Neuronal stem cell (in vitro differentiated cells): Measurements from ENCODE around the gene VRK3.

ENCODE experiments used
- DNase-seq: peaks from one replicate; pipeline ENCODE4 v3.0.0-alpha.2; 2013; ENCODE audit warnings: low spot score
- H2AFZ ChIP-seq: one replicate; pipeline ENCODE4 v1.6.1; 2013; ENCODE audit warnings: mild to moderate bottlenecking, low read length, inconsistent platforms
- H2AK5ac ChIP-seq: 2 replicates; pipeline ENCODE4 v1.6.1; 2013; ENCODE audit warnings: low read depth, mild to moderate bottlenecking, inconsistent platforms, low read length, moderate library complexity, mixed read lengths
- H2BK120ac ChIP-seq: 2 replicates; pipeline ENCODE4 v1.6.1; 2013; ENCODE audit warnings: low read depth, mild to moderate bottlenecking, inconsistent platforms, low read length, moderate library complexity, mixed read lengths
- H2BK12ac ChIP-seq: one replicate; pipeline ENCODE4 v1.6.1; 2013; ENCODE audit warnings: low read length, inconsistent platforms
- H2BK15ac ChIP-seq: 2 replicates; pipeline ENCODE4 v1.6.1; 2013; ENCODE audit warnings: mild to moderate bottlenecking, low read length, inconsistent platforms, mixed read lengths
- H2BK5ac ChIP-seq: one replicate; pipeline ENCODE4 v1.6.1; 2013; ENCODE audit warnings: inconsistent platforms, mild to moderate bottlenecking, low read length, moderate library complexity
- H3K14ac ChIP-seq: one replicate; pipeline ENCODE4 v1.6.1; 2013; ENCODE audit warnings: low read length, inconsistent platforms
- H3K18ac ChIP-seq: 2 replicates; pipeline ENCODE4 v1.6.1; 2013; ENCODE audit warnings: low read length, inconsistent platforms
- H3K23ac ChIP-seq: 2 replicates; pipeline ENCODE4 v1.6.1; 2013; ENCODE audit warnings: low read depth, mild to moderate bottlenecking, mixed read lengths, low read length, inconsistent platforms; ENCODE audit not compliant: poor library complexity
- H3K27ac ChIP-seq: replicated peaks from 3 replicates; pipeline ENCODE4 v1.5.1; 2013; ENCODE audit warnings: low read length, inconsistent platforms
- H3K27me3 ChIP-seq, 3 experiments: 2 replicates each; pipeline ENCODE4 v1.6.1; 2013; ENCODE audit warnings: low read length in 3 of 3, mild to moderate bottlenecking in 2 of 3, inconsistent platforms in 1 of 3, low read depth in 1 of 3, mixed read lengths in 1 of 3, moderate library complexity in 1 of 3; ENCODE audit not compliant: control insufficient read depth in 3 of 3, insufficient read depth in 3 of 3
- H3K36me3 ChIP-seq, 2 donors: replicated peaks in 1 of 2; 2 replicates each; pipeline ENCODE4 v1.6.1; 2013; ENCODE audit warnings: low read length in 2 of 2; ENCODE audit not compliant: control insufficient read depth in 2 of 2, insufficient read depth in 2 of 2
- H3K4ac ChIP-seq: 2 replicates; pipeline ENCODE4 v1.6.1; 2013; ENCODE audit warnings: inconsistent platforms, mild to moderate bottlenecking, low read length, moderate library complexity
- H3K4me1 ChIP-seq, 2 donors: 1 replicate in 1 of 2; 2 replicates in 1 of 2; pipeline ENCODE4 v1.6.1; 2013; ENCODE audit warnings: low read length in 2 of 2, low read depth in 1 of 2; ENCODE audit not compliant: control insufficient read depth in 2 of 2, insufficient read depth in 1 of 2
- H3K4me2 ChIP-seq: one replicate; pipeline ENCODE4 v1.6.1; 2013; ENCODE audit warnings: mild to moderate bottlenecking, low read length, inconsistent platforms; ENCODE audit not compliant: insufficient read depth, poor library complexity, severe bottlenecking
- H3K4me3 ChIP-seq, 2 donors: 2 replicates each; pipeline ENCODE4 v1.5.1; 2013; ENCODE audit warnings: low read length in 2 of 2, mild to moderate bottlenecking in 2 of 2, inconsistent platforms in 1 of 2, moderate library complexity in 1 of 2
- H3K79me1 ChIP-seq: one replicate; pipeline ENCODE4 v1.6.1; 2013; ENCODE audit warnings: low read depth, mild to moderate bottlenecking, inconsistent platforms, low read length, moderate library complexity
- H3K9ac ChIP-seq: one replicate; pipeline ENCODE4 v1.6.1; 2013; ENCODE audit warnings: mild to moderate bottlenecking, low read depth, low read length, inconsistent platforms; ENCODE audit not compliant: poor library complexity
- H3K9me3 ChIP-seq, 2 donors: replicated peaks in 1 of 2; 2 replicates each; pipeline versions ENCODE3 to v1.6.1; 2013; ENCODE audit warnings: low read length in 2 of 2, mild to moderate bottlenecking in 2 of 2, inconsistent platforms in 1 of 2, low read depth in 1 of 2, mixed read lengths in 1 of 2, moderate library complexity in 1 of 2; ENCODE audit not compliant: control insufficient read depth in 2 of 2, insufficient read depth in 1 of 2
- H4K8ac ChIP-seq: one replicate; pipeline ENCODE4 v1.6.1; 2013; ENCODE audit warnings: low read depth, mild to moderate bottlenecking, inconsistent platforms, low read length, moderate library complexity
- H4K91ac ChIP-seq: one replicate; pipeline ENCODE4 v1.6.1; 2013; ENCODE audit warnings: low read length, low read depth, mild to moderate bottlenecking, inconsistent platforms; ENCODE audit not compliant: poor library complexity
- WGBS, 2 donors: extraction: QIAGEN DNeasy Blood & Tissue Kit; methylation state at CpG; one replicate each; pipeline ENCODE4 v1.1.7; 2013; ENCODE audit warnings: missing lambda C conversion rate in 2 of 2, mixed read lengths in 1 of 2; ENCODE audit not compliant: insufficient read length in 2 of 2, insufficient replicate concordance in 1 of 2; ENCODE audit errors: extremely low coverage in 2 of 2; 5-methylcytosine and 5-hydroxymethylcytosine counted together

VRK3 gene

DNA sequence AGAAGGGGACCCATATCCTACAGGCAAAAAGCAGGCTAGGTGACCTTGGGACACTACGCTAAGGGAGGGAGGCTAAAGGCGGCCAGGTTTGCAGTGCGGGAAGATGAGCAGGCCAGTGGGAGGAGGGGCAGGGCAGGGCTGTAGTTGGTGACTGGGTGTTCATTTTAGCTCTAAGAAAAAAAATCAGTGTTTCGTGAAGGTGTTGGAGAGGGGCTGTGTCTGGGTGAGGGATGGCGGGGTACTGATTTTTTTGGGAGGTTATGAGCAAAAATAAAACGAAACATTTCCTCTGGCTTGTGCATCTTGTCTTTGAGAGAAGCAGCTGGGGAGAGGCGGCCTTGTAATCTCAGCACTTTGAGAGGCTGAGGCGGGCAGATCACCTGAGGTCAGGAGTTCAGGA lies 91.5 kb downstream of the VRK3 start:
- no peak for DNase-seq
- no peaks in the 10 kb centered on the region for H3K9me3 ChIP-seq

DNA sequence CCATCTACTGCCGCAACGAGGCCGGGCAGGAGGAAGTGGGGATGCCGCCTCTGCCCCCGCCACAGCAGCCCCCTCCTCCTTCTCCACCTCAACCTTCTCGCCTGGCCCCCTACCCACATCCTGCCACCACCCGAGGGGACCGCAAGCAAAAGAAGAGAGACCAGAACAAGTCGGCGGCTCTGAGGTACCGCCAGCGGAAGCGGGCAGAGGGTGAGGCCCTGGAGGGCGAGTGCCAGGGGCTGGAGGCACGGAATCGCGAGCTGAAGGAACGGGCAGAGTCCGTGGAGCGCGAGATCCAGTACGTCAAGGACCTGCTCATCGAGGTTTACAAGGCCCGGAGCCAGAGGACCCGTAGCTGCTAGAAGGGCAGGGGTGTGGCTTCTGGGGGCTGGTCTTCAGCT lies 92.4 kb downstream of the VRK3 start:
- DNase-seq, result no peak
- peak overlapping the region; percentile 10 for H3K23ac ChIP-seq
- no peak overlapping the region for H2AK5ac ChIP-seq
- peaks cover 2 to 22% of the 10 kb centered on the region in 2 donors for H3K36me3 ChIP-seq
- no peak overlapping the region for H3K14ac ChIP-seq
- no peak overlapping the region for H3K27ac ChIP-seq
- no peak overlapping the region for H3K9ac ChIP-seq
- no peak overlapping the region for H3K4ac ChIP-seq
- H2BK12ac ChIP-seq, result no peak overlapping the region
- no peak overlapping the region for H3K4me2 ChIP-seq
- no peak overlapping the region for H3K4me3 ChIP-seq
- H4K91ac ChIP-seq, result no peak overlapping the region
- H2AFZ ChIP-seq, result no peak overlapping the region
- peaks cover 3 to 6% of the 10 kb centered on the region in 2 donors for H3K4me1 ChIP-seq
- H3K79me1 ChIP-seq, result peaks cover 3% of the 10 kb centered on the region
- WGBS, 2 donors, result no CpG with 5 or more reads among the region's 25 CpGs
- H2BK15ac ChIP-seq, result no peak overlapping the region
- no peak overlapping the region for H4K8ac ChIP-seq
- H2BK5ac ChIP-seq, result no peak overlapping the region
- no peak overlapping the region for H3K18ac ChIP-seq
- H2BK120ac ChIP-seq, result no peak overlapping the region
- no peaks in the 10 kb centered on the region for H3K27me3 ChIP-seq
- no peaks in the 10 kb centered on the region for H3K9me3 ChIP-seq

More for the DNA sequence above, 91.5 kb downstream of the VRK3 start:
- no peak overlapping the region for H3K4me3 ChIP-seq
- no peak overlapping the region for H2BK12ac ChIP-seq
- H4K8ac ChIP-seq, result no peak overlapping the region
- H3K27me3 ChIP-seq, result no peaks in the 10 kb centered on the region
- H3K27ac ChIP-seq, result no peak overlapping the region
- H2BK15ac ChIP-seq, result no peak overlapping the region
- no peak overlapping the region for H3K4ac ChIP-seq
- H2BK5ac ChIP-seq, result no peak overlapping the region
- H2BK120ac ChIP-seq, result no peak overlapping the region
- peaks cover 0 to 19% of the 10 kb centered on the region in 2 donors for H3K36me3 ChIP-seq
- no peak overlapping the region for H2AFZ ChIP-seq
- no peak overlapping the region for H3K23ac ChIP-seq
- peaks cover 3% of the 10 kb centered on the region for H3K79me1 ChIP-seq
- H2AK5ac ChIP-seq, result no peak overlapping the region
- H3K9ac ChIP-seq, result no peak overlapping the region
- no peak overlapping the region for H3K18ac ChIP-seq
- H3K14ac ChIP-seq, result no peak overlapping the region
- no peak overlapping the region for H4K91ac ChIP-seq
- no peak overlapping the region for H3K4me2 ChIP-seq
- whole genome bisulfite sequencing, 2 donors, result no CpG with 5 or more reads among the region's 8 CpGs
- H3K4me1 ChIP-seq, result peaks cover 0 to 4% of the 10 kb centered on the region in 2 donors

DNA sequence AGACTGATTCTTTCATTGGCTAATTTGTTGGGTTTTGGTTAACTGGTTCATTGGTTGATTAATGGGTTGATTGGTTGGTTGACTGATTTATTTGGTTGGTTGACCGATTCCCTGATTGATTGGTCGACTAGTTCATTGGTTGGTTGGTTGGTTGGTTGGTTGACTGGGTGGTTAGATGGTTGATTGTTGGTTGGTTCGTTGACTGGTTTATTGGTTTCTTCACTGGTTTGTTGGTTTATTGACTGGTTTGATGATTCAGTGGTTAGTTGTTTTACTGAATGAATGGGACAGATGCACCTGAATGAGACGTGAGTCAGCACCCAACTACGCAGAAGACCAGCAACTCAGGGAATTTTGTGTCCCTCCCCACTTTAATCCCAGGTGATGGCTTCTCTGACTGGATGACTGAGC lies 93.1 kb downstream of the VRK3 start:
- Histone ChIP-seq H2BK5ac (no peak overlapping the region), H3K27me3 (no peaks in the 10 kb centered on the region), H3K9me3 (no peaks in the 10 kb centered on the region), H3K27ac (no peak overlapping the region), H2BK12ac (no peak overlapping the region), H3K14ac (no peak overlapping the region), H3K4me3 (no peak overlapping the region), H3K18ac (no peak overlapping the region), H3K36me3 (peaks cover 8 to 29% of the 10 kb centered on the region in 2 donors), H3K4me1 (peaks cover 7 to 11% of the 10 kb centered on the region in 2 donors), H2AFZ (no peak overlapping the region), H3K4me2 (no peak overlapping the region), H2AK5ac (no peak overlapping the region), H3K9ac (no peak overlapping the region), H4K8ac (no peak overlapping the region), H3K23ac (no peak overlapping the region), H2BK120ac (no peak overlapping the region), H4K91ac (no peak overlapping the region), H3K79me1 (peaks cover 3% of the 10 kb centered on the region), H3K4ac (no peak overlapping the region), H2BK15ac (no peak overlapping the region)
- no peak for DNase-seq
- WGBS, 2 donors, result no CpG with 5 or more reads among the region's 5 CpGs

DNA sequence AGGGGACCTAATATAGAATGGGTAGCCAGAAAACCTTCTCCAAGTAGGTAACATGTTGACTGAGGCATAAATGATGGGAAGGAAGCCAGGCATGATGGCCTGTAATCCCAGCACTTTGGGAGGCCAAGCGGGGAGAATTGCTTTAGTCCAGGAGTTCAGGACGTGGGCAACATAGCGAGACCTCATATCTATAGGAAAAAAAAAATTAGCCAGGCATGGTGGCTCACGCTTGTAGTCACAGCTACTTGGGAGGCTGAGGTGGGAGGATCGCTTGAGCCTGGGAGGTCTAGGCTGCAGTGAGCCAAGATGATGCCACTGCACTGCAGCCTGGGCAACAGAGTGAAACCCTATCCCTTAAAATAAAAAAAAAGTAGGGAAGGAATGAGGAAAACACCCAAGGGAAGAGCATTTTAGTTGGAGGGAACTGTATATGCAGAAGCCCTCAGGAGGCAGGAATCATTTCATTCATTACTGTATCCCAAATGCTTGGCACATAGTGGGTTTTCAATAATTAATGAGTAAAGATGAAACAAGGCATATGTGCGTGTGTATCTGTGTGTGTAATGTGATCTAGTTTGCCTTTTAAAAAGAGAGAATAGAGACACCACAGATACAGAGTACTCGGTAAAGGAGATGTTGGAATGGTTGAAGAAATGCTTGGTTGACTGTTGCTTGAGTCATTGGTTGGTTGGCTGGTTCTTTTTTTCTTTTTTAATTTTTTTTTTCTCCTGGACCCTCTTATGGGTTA lies 93.7 kb downstream of the VRK3 start:
- H3K23ac ChIP-seq, result no peak overlapping the region
- H3K4me2 ChIP-seq, result no peak overlapping the region
- no peak overlapping the region for H2BK12ac ChIP-seq
- peaks cover 7 to 11% of the 10 kb centered on the region in 2 donors for H3K4me1 ChIP-seq
- no peak overlapping the region for H3K9ac ChIP-seq
- no peak overlapping the region for H4K8ac ChIP-seq
- no peak overlapping the region for H3K4ac ChIP-seq
- H2BK15ac ChIP-seq, result no peak overlapping the region
- H2BK5ac ChIP-seq, result no peak overlapping the region
- peaks cover 6% of the 10 kb centered on the region for H3K79me1 ChIP-seq
- H2AFZ ChIP-seq, result no peak overlapping the region
- no peak overlapping the region for H3K14ac ChIP-seq
- WGBS, 2 donors, result no CpG with 5 or more reads among the region's 7 CpGs
- H3K4me3 ChIP-seq, result no peak overlapping the region
- peaks cover 12 to 35% of the 10 kb centered on the region in 2 donors for H3K36me3 ChIP-seq
- H3K27me3 ChIP-seq, result no peaks in the 10 kb centered on the region
- no peak overlapping the region for H2BK120ac ChIP-seq
- H3K27ac ChIP-seq, result no peak overlapping the region
- DNase-seq, result no peak
- H3K18ac ChIP-seq, result no peak overlapping the region
- H3K9me3 ChIP-seq, result no peaks in the 10 kb centered on the region
- no peak overlapping the region for H4K91ac ChIP-seq
- no peak overlapping the region for H2AK5ac ChIP-seq
